PC-3 (cell line): ENCODE measurements around the gene CHST8. TPM values are rescaled to one million over a fixed set of nuclear protein-coding genes. Genes with fewer than 3 reads are reported as not detected.

Experiments used
- ATAC-seq: fragments of 200-7000 bp; cut with Tn5 transposase; 2 replicates; pipeline ENCODE4 v1.9.1; 2020; ENCODE audit warnings: mild to moderate bottlenecking, moderate library complexity
- BruUV-seq: library from RNA; stranded (reverse); fragments of 400-500 nt; replicated peaks from 2 replicates; lab custom pipeline; 2021; lab: Mats Ljungman, UMichigan
- CTCF ChIA-PET: fragments of 300-600 bp; sonication (Branson Sonifier 250); formaldehyde crosslinking; loops from one replicate; lab custom pipeline; 2022; ENCODE audit warnings: antibody characterized with exemption; lab: Charles Lee
- POLR2A ChIA-PET: fragments of 300-600 bp; sonication (Branson Sonifier 250); formaldehyde crosslinking; loops from one replicate; lab custom pipeline; 2022; ENCODE audit warnings: antibody characterized with exemption; ENCODE audit not compliant: unreplicated experiment; lab: Charles Lee
- DNase-seq: peaks from one replicate; pipeline ENCODE4 v3.0.0-alpha.2; 2015
- H2AFZ ChIP-seq: fragments of 300-600 bp; sonication (generic); 2 replicates; pipeline ENCODE4 v1.6.0; 2016; ENCODE audit warnings: antibody characterized with exemption, low read length
- H3F3A ChIP-seq: fragments of 300-600 bp; sonication (generic); one replicate; pipeline ENCODE4 v1.6.0; 2017; ENCODE audit warnings: antibody characterized with exemption, low read length, control low read depth, mild to moderate bottlenecking; ENCODE audit not compliant: unreplicated experiment
- H3K27ac ChIP-seq: fragments of 300-600 bp; sonication (generic); 2 replicates; pipeline ENCODE4 v1.5.1; 2016; ENCODE audit warnings: mild to moderate bottlenecking, low read length
- H3K27me3 ChIP-seq: fragments of 300-600 bp; sonication (generic); 2 replicates; pipeline ENCODE4 v1.6.1; 2016; ENCODE audit warnings: low read length, mixed read lengths
- H3K36me3 ChIP-seq: fragments of 300-600 bp; sonication (generic); 2 replicates; pipeline ENCODE4 v1.6.1; 2016; ENCODE audit warnings: low read depth, mixed run types, low read length, mixed read lengths
- H3K4me1 ChIP-seq: fragments of 300-600 bp; sonication (generic); 2 replicates; pipeline ENCODE4 v1.5.1; 2016; ENCODE audit warnings: low read length; ENCODE audit not compliant: insufficient read depth
- H3K4me2 ChIP-seq: fragments of 300-600 bp; sonication (generic); 2 replicates; pipeline ENCODE4 v1.6.0; 2016; ENCODE audit warnings: low read length
- H3K4me3 ChIP-seq: fragments of 300-600 bp; sonication (generic); 2 replicates; pipeline ENCODE4 v1.5.1; 2016; ENCODE audit warnings: mild to moderate bottlenecking, low read length, mixed read lengths
- H3K79me2 ChIP-seq: fragments of 300-600 bp; sonication (generic); 2 replicates; pipeline ENCODE4 v1.6.1; 2017; ENCODE audit warnings: low read length, mixed read lengths
- H3K9ac ChIP-seq: fragments of 300-600 bp; sonication (generic); 2 replicates; pipeline ENCODE4 v1.6.0; 2016; ENCODE audit warnings: mild to moderate bottlenecking, low read length
- H3K9me2 ChIP-seq: fragments of 300-600 bp; sonication (generic); replicated peaks from 2 replicates; pipeline ENCODE4 v1.6.1; 2016; ENCODE audit warnings: mixed run types, low read length, mixed read lengths
- H3K9me3 ChIP-seq: fragments of 300-600 bp; sonication (generic); 2 replicates; pipeline ENCODE4 v1.6.1; 2016; ENCODE audit warnings: low read length, mixed read lengths
- H4K20me1 ChIP-seq: fragments of 300-600 bp; sonication (generic); 2 replicates; pipeline ENCODE4 v1.6.1; 2016; ENCODE audit warnings: low read length, mixed read lengths
- EZH2 ChIP-seq: fragments of 300-600 bp; sonication (generic); IDR thresholded peaks from one replicate; pipeline ENCODE4 v1.6.1; 2017; ENCODE audit warnings: antibody characterized with exemption, mild to moderate bottlenecking, low read length; ENCODE audit not compliant: unreplicated experiment
- EZH2phosphoT487 ChIP-seq: fragments of 300-600 bp; sonication (generic); IDR thresholded peaks from 2 replicates; pipeline ENCODE4 v1.6.1; 2018; ENCODE audit warnings: mild to moderate bottlenecking, antibody characterized with exemption, low read length, borderline replicate concordance
- intact Hi-C: fragments of 100-400 bp; cut with micrococcal nuclease; formaldehyde crosslinking; loops from 2 replicates; pipeline ENCODE4 v1.9.0; 2023
- total RNA-seq: library from RNA; depleted of rRNA; stranded (reverse); fragments of >200 nt; gene quantifications from 2 replicates; pipeline ENCODE4 v1.2.3, GENCODE V29; 2014
- TF ChIP-seq, protein P1 (sequence below): fragments of 300-600 bp; sonication (generic); conservative IDR thresholded peaks from 2 replicates; pipeline ENCODE4 v1.5.1; 2017; ENCODE audit warnings: antibody characterized with exemption, low read depth, mild to moderate bottlenecking, low read length

The CHST8 gene
- total RNA-seq, 1 experiment from 2014 or later, result 0.36 TPM

DNA sequence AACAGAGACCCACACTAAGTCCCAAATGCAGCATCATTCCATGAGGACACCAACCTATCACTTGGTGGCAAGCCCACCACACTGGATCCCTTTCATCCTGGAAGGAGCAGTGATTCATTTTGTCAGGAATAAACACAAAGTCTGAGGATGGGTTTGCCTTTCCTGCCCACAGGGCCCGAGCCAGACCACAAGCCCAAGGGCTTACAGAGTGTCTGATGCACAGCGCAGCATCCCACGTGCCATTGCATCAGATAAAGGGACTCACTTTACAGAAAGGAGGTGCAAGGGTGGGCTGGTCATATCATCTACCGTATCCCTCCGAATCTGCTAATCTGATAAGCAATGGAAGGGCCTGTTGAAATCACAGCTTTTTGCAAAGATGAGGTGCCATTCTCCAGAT, 162.7 kb downstream of the CHST8 start:
- DNase-seq (peak; percentile 33), ATAC-seq (peak; percentile 27; the same call in 1 of the 2 replicates)
- no peak for TF ChIP-seq EZH2
- no TSS peak for BruUV-seq
- H3F3A ChIP-seq, result no peaks in the 10 kb centered on the region
- no peaks in the 10 kb centered on the region for H3K79me2 ChIP-seq
- CTCF ChIA-PET, result no interaction called here
- H4K20me1 ChIP-seq, result no peaks in the 10 kb centered on the region
- no peaks in the 10 kb centered on the region for H3K36me3 ChIP-seq
- no peaks in the 10 kb centered on the region for H3K27me3 ChIP-seq
- POLR2A ChIA-PET, result no interaction called here
- H3K9me2 ChIP-seq, result no peaks in the 10 kb centered on the region
- no peak overlapping the region for H2AFZ ChIP-seq
- H3K9ac ChIP-seq, result no peak overlapping the region
- intact Hi-C loops, result no loop called here
- H3K4me1 ChIP-seq, result peaks cover 24% of the 10 kb centered on the region
- no peak overlapping the region for H3K4me3 ChIP-seq
- no peak overlapping the region for H3K27ac ChIP-seq
- H3K4me2 ChIP-seq, result no peak overlapping the region
- H3K9me3 ChIP-seq, result no peaks in the 10 kb centered on the region

DNA sequence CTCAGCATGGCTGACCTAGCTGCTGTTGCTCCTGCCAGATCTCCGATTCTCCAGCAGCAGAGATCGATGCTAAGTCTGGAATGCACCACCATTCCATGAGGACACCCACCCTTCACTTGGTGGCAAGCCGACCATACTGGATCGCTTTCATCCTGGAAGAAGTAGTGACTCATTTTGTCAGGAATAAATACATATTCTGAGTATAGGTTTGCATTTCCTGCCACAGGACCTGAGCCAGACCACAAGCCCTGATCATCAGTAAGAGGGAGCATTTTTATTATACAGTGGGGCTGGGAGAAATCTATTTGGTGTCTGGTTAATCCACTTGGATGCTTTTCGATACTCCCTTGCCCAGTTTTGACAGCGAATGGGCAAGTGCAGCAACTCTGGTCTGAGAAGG, 164.0 kb downstream of the CHST8 start:
- no peaks in the 10 kb centered on the region for H3F3A ChIP-seq
- peak; percentile 70 for DNase-seq
- peak; percentile 77 for ATAC-seq
- no peaks in the 10 kb centered on the region for H3K36me3 ChIP-seq
- no peaks in the 10 kb centered on the region for H3K9me3 ChIP-seq
- no peaks in the 10 kb centered on the region for H4K20me1 ChIP-seq
- H3K9me2 ChIP-seq, result no peaks in the 10 kb centered on the region
- no peaks in the 10 kb centered on the region for H3K79me2 ChIP-seq
- H3K4me2 ChIP-seq, result peak overlapping the region; percentile 67
- CTCF ChIA-PET, result interaction anchor here (0.6 kb wide), 1 partner anchor 9 kb away, joined by 3 read pairs; no protein-coding TSS in a partner anchor
- peaks cover 24% of the 10 kb centered on the region for H3K4me1 ChIP-seq
- H3K27me3 ChIP-seq, result no peaks in the 10 kb centered on the region
- no TSS peak for BruUV-seq
- peak overlapping the region; percentile 35 for H3K27ac ChIP-seq
- H3K4me3 ChIP-seq, result no peak overlapping the region
- intact Hi-C loops, result loop anchor here (5.0 kb wide), 1 partner anchor 37 kb away; no protein-coding TSS in a partner anchor
- no peak overlapping the region for H2AFZ ChIP-seq
- H3K9ac ChIP-seq, result no peak overlapping the region; the same call in 1 of the 2 replicates
- TF ChIP-seq, protein P1, sequence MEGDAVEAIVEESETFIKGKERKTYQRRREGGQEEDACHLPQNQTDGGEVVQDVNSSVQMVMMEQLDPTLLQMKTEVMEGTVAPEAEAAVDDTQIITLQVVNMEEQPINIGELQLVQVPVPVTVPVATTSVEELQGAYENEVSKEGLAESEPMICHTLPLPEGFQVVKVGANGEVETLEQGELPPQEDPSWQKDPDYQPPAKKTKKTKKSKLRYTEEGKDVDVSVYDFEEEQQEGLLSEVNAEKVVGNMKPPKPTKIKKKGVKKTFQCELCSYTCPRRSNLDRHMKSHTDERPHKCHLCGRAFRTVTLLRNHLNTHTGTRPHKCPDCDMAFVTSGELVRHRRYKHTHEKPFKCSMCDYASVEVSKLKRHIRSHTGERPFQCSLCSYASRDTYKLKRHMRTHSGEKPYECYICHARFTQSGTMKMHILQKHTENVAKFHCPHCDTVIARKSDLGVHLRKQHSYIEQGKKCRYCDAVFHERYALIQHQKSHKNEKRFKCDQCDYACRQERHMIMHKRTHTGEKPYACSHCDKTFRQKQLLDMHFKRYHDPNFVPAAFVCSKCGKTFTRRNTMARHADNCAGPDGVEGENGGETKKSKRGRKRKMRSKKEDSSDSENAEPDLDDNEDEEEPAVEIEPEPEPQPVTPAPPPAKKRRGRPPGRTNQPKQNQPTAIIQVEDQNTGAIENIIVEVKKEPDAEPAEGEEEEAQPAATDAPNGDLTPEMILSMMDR, result no peak
- no peak for TF ChIP-seq EZH2
- no peak for TF ChIP-seq EZH2phosphoT487
- POLR2A ChIA-PET, result interaction anchor here (0.7 kb wide), 1 partner anchor 469 kb away, joined by 4 read pairs; no protein-coding TSS in a partner anchor

DNA sequence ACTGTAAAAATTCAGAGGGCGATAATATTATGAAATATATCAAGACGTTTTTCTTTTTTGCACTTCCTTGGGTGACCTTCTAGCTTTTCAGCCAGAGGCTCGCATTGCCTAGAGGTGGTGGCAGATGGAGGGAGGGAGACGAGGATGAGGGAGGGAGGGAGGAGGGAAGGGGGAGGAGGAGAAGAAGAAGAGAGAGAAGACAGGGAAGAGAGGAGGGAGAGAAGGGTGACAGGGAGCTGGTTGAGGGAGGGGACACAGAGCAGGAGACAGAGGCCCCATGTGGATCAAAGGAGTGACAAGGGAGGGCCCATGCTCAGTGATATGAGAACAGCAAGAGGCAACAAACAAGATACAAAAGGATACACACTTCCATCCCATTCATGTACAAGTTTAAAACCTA, 166.9 kb downstream of the CHST8 start:
- Histone ChIP-seq H3K79me2 (no peaks in the 10 kb centered on the region), H3F3A (no peaks in the 10 kb centered on the region), H3K27me3 (no peaks in the 10 kb centered on the region), H3K9me2 (no peaks in the 10 kb centered on the region), H2AFZ (no peak overlapping the region), H3K36me3 (no peaks in the 10 kb centered on the region), H3K4me2 (no peak overlapping the region), H3K9me3 (no peaks in the 10 kb centered on the region), H3K27ac (no peak overlapping the region), H3K9ac (no peak overlapping the region), H3K4me3 (no peak overlapping the region), H3K4me1 (peaks cover 24% of the 10 kb centered on the region), H4K20me1 (no peaks in the 10 kb centered on the region)
- no peak for ATAC-seq
- CTCF ChIA-PET, result no interaction called here
- TF ChIP-seq EZH2phosphoT487 (no peak), EZH2 (no peak)
- TF ChIP-seq, protein P1, result no peak
- no TSS peak for BruUV-seq
- intact Hi-C loops, result loop anchor here (5.0 kb wide), 1 partner anchor 34 kb away; no protein-coding TSS in a partner anchor
- no peak for DNase-seq
- POLR2A ChIA-PET, result no interaction called here
